ENCODE data around the gene PBLD.

Gene PBLD

DNA sequence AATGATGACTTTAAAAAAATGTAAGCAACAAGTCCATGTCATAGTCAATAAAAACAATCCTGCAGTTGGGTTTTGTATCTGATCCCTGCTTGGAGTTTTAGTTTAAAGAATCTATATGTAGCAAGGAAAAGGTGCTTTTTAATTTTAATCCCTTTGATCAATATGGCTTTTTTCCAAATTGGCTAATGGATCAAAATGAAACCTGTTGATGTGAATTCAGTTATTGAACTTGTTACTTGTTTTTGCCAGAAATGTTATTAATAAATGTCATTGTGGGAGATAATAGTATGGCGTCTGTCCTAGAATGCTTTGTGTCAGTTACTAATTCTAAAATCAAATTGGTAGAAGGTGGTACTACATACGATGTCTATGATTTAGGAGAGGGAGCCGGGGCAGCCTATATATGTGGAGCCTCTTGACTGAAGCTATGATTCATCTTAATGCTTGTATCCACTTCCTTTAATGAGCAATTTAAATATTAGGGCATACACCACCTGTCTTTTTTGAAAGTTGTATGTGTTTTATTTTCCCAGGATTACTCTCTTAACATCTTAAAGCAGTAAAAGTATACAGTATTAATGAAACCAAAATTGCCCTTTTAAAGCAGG is 10.3 kb upstream of the PBLD start:
- Histone ChIP-seq H3K27me3 (ENCODE audit: control insufficient read depth, insufficient read depth, low read length) (no peaks in the 10 kb centered on the region), H3K9ac (ENCODE audit: low read length) (no peak overlapping the region), H3K36me3 (ENCODE audit: control insufficient read depth, insufficient read depth, low read length) (peaks cover 17% of the 10 kb centered on the region), H3K27ac (ENCODE audit: low read depth, low read length) (no peak overlapping the region), H3K4me1 (ENCODE audit: control insufficient read depth, insufficient read depth, low read length) (no peaks in the 10 kb centered on the region), H3K4me3 (ENCODE audit: low read length) (no peak overlapping the region)

DNA sequence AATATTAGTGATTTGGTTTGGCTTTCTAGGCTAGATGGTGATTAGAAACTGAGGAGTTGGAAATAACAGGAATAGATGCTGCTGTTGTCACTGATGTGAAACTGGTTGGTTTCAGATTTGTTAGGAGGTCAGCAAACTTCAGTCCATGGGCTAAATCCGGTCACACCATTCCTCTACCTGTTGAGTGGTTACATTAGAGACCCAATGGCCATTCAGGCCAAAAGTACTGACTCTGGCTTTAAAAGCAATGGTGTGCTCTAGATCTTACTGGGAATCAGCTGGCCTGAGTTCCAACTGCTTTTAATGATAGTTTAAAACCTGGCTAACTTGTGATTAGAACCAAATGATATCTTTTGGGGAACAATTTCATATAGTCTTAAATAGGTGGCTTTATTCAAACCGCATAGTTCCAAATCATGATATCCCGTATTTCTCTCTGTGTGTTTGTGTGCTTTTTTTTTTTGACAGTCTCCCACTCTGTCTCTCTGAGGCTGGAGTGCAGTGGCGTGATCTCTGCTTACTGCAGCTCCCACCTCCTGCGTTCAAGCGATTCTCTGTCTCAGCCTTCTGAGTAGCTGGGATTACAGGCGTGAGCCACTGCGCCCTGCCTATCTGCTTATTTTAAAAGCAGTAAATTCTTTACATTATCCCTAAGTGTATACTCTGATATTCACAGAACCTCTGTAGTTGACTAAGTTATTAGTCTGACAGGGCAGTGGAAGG is 7.8 kb upstream of the PBLD start:
- Histone ChIP-seq H3K4me3 (ENCODE audit: low read length) (no peak overlapping the region), H3K9ac (ENCODE audit: low read length) (no peak overlapping the region), H3K4me1 (ENCODE audit: control insufficient read depth, insufficient read depth, low read length) (peaks cover 18% of the 10 kb centered on the region), H3K27ac (ENCODE audit: low read depth, low read length) (no peak overlapping the region), H3K36me3 (ENCODE audit: control insufficient read depth, insufficient read depth, low read length) (peaks cover 17% of the 10 kb centered on the region), H3K27me3 (ENCODE audit: control insufficient read depth, insufficient read depth, low read length) (no peaks in the 10 kb centered on the region)

DNA sequence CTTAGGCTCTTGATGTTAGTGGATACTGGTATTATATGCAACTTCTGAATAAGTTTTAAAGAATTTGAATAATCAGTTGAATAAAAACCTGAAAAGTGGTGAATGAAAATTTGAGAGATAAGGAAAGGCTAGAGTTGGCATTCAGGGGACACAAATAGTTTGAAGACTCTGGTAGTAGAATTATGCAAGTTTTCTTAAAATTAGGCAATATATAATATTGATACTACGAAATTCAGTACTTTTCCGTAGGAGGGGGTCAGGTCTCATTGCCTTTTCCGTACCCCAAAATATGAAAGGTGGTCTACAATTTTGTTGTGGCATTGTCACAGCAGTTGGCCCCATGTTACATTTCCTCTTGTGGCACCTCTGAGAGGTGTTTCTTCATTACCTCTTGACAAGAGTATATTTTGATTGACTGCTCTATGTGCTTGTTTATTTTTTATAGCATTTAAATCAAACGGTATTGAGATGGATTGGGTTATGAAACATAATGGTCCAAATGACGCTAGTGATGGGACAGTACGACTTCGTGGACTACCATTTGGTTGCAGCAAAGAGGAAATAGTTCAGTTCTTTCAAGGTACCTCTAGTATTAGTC is 4.1 kb upstream of the PBLD start:
- Histone ChIP-seq H3K4me1 (ENCODE audit: control insufficient read depth, insufficient read depth, low read length) (peaks cover 19% of the 10 kb centered on the region), H3K27me3 (ENCODE audit: control insufficient read depth, insufficient read depth, low read length) (no peaks in the 10 kb centered on the region), H3K27ac (ENCODE audit: low read depth, low read length) (no peak overlapping the region), H3K9ac (ENCODE audit: low read length) (no peak overlapping the region), H3K4me3 (ENCODE audit: low read length) (peak overlapping the region; percentile 13), H3K36me3 (ENCODE audit: control insufficient read depth, insufficient read depth, low read length) (peaks cover 13% of the 10 kb centered on the region)

DNA sequence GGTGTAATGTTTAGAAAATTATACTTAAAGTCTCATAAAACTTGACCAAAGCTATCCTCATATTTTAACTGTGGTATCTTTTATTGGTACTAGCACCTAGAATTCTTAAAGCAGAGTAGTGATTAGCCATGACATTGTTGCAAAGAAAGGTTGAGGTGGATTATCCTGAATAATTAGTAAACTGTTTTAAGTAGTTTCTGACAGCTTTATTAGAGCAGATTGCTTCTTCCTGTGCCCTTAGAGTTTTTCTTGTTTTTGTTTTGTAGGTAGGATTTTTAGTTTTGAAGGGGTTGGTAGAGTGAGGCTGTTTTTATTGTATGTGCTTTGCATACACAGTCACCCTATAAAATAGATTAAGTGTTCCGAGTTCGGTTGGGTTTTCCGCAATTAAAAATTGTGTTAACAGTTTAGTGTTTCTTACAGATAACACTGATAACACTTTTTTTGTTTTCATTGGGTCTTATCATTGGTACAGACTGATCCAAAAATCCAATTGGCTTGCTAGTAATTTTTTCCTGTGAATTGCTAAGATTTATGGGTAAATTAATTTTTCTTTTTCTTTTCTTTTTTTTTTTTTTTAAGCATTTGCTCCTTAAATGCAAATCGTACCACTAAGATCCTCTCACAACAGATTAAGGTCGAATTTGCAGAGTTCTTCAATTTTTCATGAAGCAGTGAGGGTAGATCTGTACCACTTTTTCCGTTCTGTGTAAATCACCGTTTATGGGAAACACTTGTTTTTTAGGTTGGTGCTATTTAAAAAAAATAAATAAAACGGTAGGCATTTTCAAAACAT is 2.1 kb upstream of the PBLD start:
- H3K36me3 ChIP-seq (ENCODE audit: control insufficient read depth, insufficient read depth, low read length): peaks cover 6% of the 10 kb centered on the region
- no peaks in the 10 kb centered on the region for H3K27me3 ChIP-seq (ENCODE audit: control insufficient read depth, insufficient read depth, low read length)
- no peak overlapping the region for H3K9ac ChIP-seq (ENCODE audit: low read length)
- H3K4me1 ChIP-seq (ENCODE audit: control insufficient read depth, insufficient read depth, low read length): peaks cover 19% of the 10 kb centered on the region
- no peak overlapping the region for H3K27ac ChIP-seq (ENCODE audit: low read depth, low read length)
- H3K4me3 ChIP-seq (ENCODE audit: low read length): peak overlapping the region; percentile 38

DNA sequence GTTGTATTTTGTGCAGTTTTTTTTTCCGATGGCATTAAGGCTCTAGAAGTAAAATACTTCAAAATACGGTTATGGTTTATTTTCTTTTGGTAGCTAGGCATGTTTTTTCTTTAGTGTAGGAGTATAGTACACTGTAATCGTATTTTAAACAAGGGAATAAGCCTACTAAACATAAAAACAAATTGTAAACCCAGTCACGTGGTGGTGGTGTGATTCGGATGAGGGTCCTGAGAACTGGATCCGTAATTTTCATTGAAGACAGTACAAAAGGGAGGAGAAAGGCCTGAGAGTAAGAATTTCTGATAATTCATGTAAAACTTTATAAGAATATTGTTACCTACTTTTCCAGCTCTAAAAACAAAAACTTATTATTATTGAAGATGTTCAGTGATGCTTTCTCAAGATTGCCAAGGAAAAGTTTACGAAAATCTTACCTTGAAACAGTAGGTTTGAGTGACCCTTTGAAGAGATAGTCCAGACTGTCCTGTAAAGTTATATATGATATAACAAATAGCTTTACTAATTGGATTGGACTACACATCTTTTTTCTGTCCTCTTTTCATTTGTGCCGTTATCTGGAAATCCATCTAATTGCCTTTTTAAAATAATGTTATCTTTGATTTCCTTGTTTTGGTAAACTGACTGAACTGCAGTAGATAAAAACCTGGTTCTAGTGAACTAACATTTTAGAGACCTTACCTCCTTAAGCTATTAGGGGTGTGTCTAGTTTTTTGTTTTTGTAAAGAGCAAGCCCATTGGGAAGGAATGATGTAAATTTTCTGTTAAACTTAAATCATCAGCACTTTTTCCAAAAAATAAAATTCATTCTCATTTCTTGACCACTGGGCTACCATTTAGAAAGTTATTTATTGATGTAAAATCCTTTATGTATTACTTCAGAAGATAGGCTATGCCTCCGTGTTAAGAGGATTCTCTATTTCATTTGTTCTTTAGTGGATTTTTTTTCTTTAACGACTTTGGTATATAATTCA is 1.0 kb upstream of the PBLD start:
- Histone ChIP-seq H3K27ac (ENCODE audit: low read depth, low read length) (peak overlapping the region; percentile 86), H3K4me3 (ENCODE audit: low read length) (peak overlapping the region; percentile 67), H3K4me1 (ENCODE audit: control insufficient read depth, insufficient read depth, low read length) (peaks cover 19% of the 10 kb centered on the region), H3K27me3 (ENCODE audit: control insufficient read depth, insufficient read depth, low read length) (no peaks in the 10 kb centered on the region), H3K36me3 (ENCODE audit: control insufficient read depth, insufficient read depth, low read length) (no peaks in the 10 kb centered on the region), H3K9ac (ENCODE audit: low read length) (no peak overlapping the region)

DNA sequence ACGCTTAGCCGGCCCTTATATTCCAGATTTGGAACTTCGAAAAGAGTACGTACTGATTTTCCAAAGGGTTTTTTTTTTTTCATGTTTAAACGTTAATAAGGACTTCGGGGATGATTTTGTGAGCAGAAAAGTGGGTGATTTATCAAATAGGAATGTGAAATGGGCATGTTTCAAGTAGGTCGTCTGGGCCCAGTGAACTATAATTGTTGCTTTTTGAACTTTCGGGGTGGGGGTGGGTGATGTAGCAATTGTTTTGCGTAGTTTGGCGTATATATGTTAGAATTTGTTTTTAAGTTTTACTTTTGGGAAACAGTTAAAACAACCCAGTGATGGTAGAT is 299 bp upstream of the PBLD start:
- H3K4me1 ChIP-seq (ENCODE audit: control insufficient read depth, insufficient read depth, low read length): peaks cover 19% of the 10 kb centered on the region
- H3K9ac ChIP-seq (ENCODE audit: low read length): peak overlapping the region; percentile 78
- H3K36me3 ChIP-seq (ENCODE audit: control insufficient read depth, insufficient read depth, low read length): no peaks in the 10 kb centered on the region
- no peaks in the 10 kb centered on the region for H3K27me3 ChIP-seq (ENCODE audit: control insufficient read depth, insufficient read depth, low read length)
- peak overlapping the region; percentile 86 for H3K27ac ChIP-seq (ENCODE audit: low read depth, low read length)
- H3K4me3 ChIP-seq (ENCODE audit: low read length): peak overlapping the region; percentile 67

DNA sequence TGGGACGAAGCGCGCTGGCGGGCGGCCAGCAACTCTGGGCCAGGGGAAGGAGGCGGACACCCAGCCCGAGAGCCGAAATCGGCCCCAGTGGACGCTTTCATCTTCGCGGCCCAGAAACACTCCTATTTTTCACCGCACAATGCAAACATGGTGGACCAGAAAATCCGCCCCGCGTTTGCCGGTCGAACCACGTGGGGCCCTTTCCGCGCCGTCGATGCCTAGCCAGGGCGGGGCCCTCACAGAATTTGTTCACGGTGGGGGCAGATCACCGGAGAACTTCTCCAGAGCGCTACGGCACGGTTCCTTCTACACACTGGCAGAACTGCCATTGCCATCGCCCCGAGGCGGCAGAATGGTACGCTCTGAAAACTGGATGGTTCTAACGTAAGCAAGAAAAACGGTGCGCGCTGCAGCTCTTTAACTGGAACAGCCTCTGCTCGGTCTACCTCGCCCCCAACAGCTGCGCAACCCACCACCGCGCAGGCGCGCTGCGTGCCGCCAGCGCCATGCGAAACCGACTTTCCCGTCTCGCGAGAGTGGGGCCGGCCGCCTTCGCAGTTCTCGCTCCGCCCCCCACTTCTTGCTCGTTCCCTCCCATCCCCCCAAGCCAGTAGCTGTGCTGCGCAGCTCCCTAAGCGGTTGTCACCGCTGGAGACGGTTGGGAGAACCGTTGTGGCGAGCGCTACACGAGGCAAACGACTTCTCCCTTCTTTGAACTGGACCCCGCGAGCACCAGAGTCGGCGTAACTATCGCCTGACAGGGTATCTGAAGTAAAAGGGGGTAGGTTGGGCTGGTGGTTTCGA is 1.1 kb downstream of the PBLD start, which contains the start of gene HNRNPH3:
HNRNPH3 (plus strand) TSS at position 610 of the 804 bp plus-strand sequence. CDS start 5,158 bp downstream, outside the sequence.
- no peaks in the 10 kb centered on the region for H3K27me3 ChIP-seq (ENCODE audit: control insufficient read depth, insufficient read depth, low read length)
- H3K36me3 ChIP-seq (ENCODE audit: control insufficient read depth, insufficient read depth, low read length): no peaks in the 10 kb centered on the region
- peaks cover 12% of the 10 kb centered on the region for H3K4me1 ChIP-seq (ENCODE audit: control insufficient read depth, insufficient read depth, low read length)

DNA sequence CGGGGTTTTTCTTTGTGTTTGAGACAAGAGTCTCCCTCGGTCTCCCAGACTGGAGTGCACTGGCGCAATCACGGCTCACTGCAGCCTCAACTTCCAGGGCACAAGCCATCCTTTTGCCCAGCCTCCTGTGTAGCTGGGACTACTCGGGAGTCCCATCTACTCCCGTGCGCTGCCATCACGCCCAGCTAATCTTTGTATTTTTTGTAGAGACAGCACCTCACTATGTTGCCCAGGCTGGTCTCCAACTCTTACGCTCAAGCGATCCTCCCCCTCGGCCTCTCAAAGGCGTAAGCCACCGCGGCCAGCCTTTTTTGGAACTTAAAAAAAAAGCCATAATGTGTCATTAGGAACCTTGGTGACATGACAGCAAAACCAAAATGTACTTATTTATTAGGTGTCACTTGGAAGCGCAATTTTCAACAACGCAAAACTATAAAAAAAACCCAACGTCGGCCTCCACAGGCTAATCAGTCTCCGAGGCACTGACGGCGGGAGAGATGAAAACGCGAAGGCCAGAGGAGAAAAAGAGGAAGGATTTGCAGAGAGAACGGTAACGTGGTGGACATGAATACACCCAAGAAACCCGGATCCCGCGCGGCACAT is 1.8 kb downstream of the PBLD start:
- peak overlapping the region; percentile 86 for H3K27ac ChIP-seq (ENCODE audit: low read depth, low read length)
- H3K27me3 ChIP-seq (ENCODE audit: control insufficient read depth, insufficient read depth, low read length): no peaks in the 10 kb centered on the region
- no peaks in the 10 kb centered on the region for H3K36me3 ChIP-seq (ENCODE audit: control insufficient read depth, insufficient read depth, low read length)
- H3K4me1 ChIP-seq (ENCODE audit: control insufficient read depth, insufficient read depth, low read length): peaks cover 6% of the 10 kb centered on the region
- peak overlapping the region; percentile 67 for H3K4me3 ChIP-seq (ENCODE audit: low read length)
- peak overlapping the region; percentile 85 for H3K9ac ChIP-seq (ENCODE audit: low read length)

More for the DNA sequence above, 1.1 kb downstream of the PBLD start, which contains the start of gene HNRNPH3:
- peak within 1 kb of the TSS; percentile 86 for H3K27ac ChIP-seq (ENCODE audit: low read depth, low read length)
- H3K9ac ChIP-seq (ENCODE audit: low read length): peak within 1 kb of the TSS; percentile 85
- H3K4me3 ChIP-seq (ENCODE audit: low read length): peak within 1 kb of the TSS; percentile 67

DNA sequence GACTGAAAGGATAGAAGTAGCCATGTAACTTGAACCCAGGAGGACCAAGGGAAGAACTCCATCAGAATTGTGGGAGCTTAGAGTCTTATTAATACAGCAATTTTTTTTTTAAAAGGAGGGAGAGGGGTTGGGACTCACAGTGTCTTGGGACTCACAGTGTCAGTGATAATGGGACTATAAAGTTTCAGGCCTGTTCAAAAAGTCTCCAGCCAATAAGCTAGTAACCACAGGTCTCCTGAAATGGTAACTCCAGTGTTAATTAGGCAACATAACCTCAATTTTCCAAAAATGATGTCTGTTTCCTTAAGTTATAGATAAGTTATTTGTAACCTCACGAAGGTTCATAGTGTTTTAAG is 3.2 kb downstream of the PBLD start:
- Histone ChIP-seq H3K4me1 (ENCODE audit: control insufficient read depth, insufficient read depth, low read length) (no peaks in the 10 kb centered on the region), H3K4me3 (ENCODE audit: low read length) (no peak overlapping the region), H3K27me3 (ENCODE audit: control insufficient read depth, insufficient read depth, low read length) (no peaks in the 10 kb centered on the region), H3K27ac (ENCODE audit: low read depth, low read length) (no peak overlapping the region), H3K9ac (ENCODE audit: low read length) (no peak overlapping the region), H3K36me3 (ENCODE audit: control insufficient read depth, insufficient read depth, low read length) (no peaks in the 10 kb centered on the region)

DNA sequence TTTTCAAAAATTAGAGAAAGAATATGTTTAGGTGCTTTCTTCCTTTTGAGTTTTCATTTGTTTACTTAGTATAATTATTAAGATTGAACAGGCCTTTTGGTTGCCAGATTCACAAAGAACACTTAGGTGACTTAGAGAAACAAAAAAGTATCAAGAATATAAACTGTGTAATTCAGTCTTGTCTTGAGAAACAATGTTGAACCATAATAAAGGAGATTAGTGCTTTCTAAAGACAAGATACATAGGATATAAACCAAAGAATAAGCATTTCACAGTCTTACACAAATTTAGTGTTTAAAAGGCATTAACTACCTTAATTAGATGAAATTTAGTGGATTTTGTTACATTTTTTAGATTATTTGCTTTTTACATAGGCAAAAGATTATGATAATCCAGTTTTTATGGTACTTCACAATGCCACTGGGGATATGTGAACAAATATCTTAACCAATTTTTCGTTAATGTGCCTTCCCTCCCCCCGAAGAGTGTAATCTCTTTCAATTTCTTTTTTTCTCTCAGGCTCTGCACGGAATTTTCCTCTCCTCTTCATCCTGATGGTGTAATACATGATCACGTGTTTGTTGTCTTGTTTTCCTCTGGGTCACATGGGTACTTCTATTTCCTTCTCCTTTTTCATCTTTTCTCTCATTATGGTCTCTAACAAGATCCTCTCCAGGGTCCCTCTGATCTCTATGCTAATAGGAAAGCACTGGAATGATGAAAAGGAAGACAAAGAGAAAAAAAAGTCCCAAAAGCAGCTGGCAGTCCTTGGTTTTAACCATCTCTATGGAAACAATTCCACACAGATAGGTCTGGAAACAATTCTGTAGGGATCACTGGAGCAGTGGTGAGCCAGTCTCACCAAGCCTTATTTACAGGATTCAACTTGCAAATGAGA is 4.6 kb downstream of the PBLD start:
- no peak overlapping the region for H3K9ac ChIP-seq (ENCODE audit: low read length)
- no peaks in the 10 kb centered on the region for H3K27me3 ChIP-seq (ENCODE audit: control insufficient read depth, insufficient read depth, low read length)
- peak overlapping the region; percentile 45 for H3K27ac ChIP-seq (ENCODE audit: low read depth, low read length)
- no peaks in the 10 kb centered on the region for H3K36me3 ChIP-seq (ENCODE audit: control insufficient read depth, insufficient read depth, low read length)
- no peak overlapping the region for H3K4me3 ChIP-seq (ENCODE audit: low read length)
- no peaks in the 10 kb centered on the region for H3K4me1 ChIP-seq (ENCODE audit: control insufficient read depth, insufficient read depth, low read length)
